Stomach (tissue), 9 donors: ENCODE data around the gene PTPRJ. TPM values are rescaled to one million over a fixed set of nuclear protein-coding genes. Genes with fewer than 3 reads are reported as not detected.

ENCODE experiments used
- DNase-seq, 2 donors: peaks; one replicate each; pipeline versions ENCODE4 v3.0.0 to v3.0.0-alpha.2; 2013 to 2019
- H3K27ac ChIP-seq, 5 donors: fragments of 200-600 bp in 4 of 5; sonication (generic) in 4 of 5; one replicate each; pipeline ENCODE4 v1.5.1; 2013 to 2019; ENCODE audit warnings: mild to moderate bottlenecking in 1 of 5, moderate library complexity in 1 of 5
- H3K27me3 ChIP-seq, 3 donors: fragments of 200-600 bp; sonication (generic); one replicate each; pipeline ENCODE4 v1.5.1; 2017 to 2019; ENCODE audit warnings: mixed run types in 1 of 3
- H3K36me3 ChIP-seq, 4 donors: fragments of 200-600 bp; sonication (generic); 1 replicate in 3 of 4; 2 replicates in 1 of 4; pipeline ENCODE4 v1.5.1; 2016 to 2019
- H3K4me1 ChIP-seq, 4 donors: fragments of 200-600 bp; sonication (generic); one replicate each; pipeline ENCODE4 v1.5.1; 2016 to 2019
- H3K4me3 ChIP-seq, 4 donors: fragments of 200-600 bp; sonication (generic) in 3 of 4; one replicate each; pipeline ENCODE4 v1.5.1; 2016 to 2019; ENCODE audit warnings: mild to moderate bottlenecking in 1 of 4
- H3K9me3 ChIP-seq, 4 donors: fragments of 200-600 bp; sonication (generic); one replicate each; pipeline ENCODE4 v1.5.1; 2016 to 2019
- CTCF ChIP-seq, 7 experiments: fragments of 450-650 bp in 4 of 7; fragments of 200-600 bp in 3 of 7; sonication (generic) in 3 of 7; IDR thresholded peaks; one replicate each; pipeline ENCODE4 v1.5.1; 2016 to 2019; ENCODE audit warnings: antibody characterized with exemption in 7 of 7, control low read depth in 2 of 7, mild to moderate bottlenecking in 1 of 7
- EP300 ChIP-seq: sonication (generic); formaldehyde crosslinking; IDR thresholded peaks from one replicate; pipeline ENCODE4 v1.6.1; 2017; ENCODE audit warnings: antibody characterized with exemption
- POLR2A ChIP-seq, 4 donors: fragments of 450-650 bp; IDR thresholded peaks; one replicate each; pipeline ENCODE4 v1.6.1; 2016; ENCODE audit warnings: antibody characterized with exemption in 4 of 4, control low read depth in 2 of 4, mild to moderate bottlenecking in 1 of 4, moderate library complexity in 1 of 4
- POLR2AphosphoS5 ChIP-seq, 3 donors: sonication (generic); formaldehyde crosslinking; IDR thresholded peaks; one replicate each; pipeline ENCODE4 v1.6.1; 2016; ENCODE audit warnings: antibody characterized with exemption in 3 of 3
- WGBS, 5 donors: extraction: QIAGEN DNeasy Blood & Tissue Kit in 3 of 5; methylation state at CpG; one replicate each; pipeline versions ENCODE4 v1.1.5 to v1.1.7; 2013 to 2018; 5-methylcytosine and 5-hydroxymethylcytosine counted together
- intact Hi-C: fragments of 100-400 bp; cut with DNase I; formaldehyde crosslinking; loops from one replicate; pipeline ENCODE4 v1.15.1; 2023; ENCODE audit warnings: low total_unique reads
- polyA plus RNA-seq, 3 donors: library from polyadenylated mRNA; stranded (reverse); fragments of 200-250 nt; gene quantifications; one replicate each; pipeline ENCODE4 v1.2.3, GENCODE V29; 2013
- total RNA-seq, 5 donors: library from RNA; depleted of rRNA; stranded (reverse); fragments of >200 nt; gene quantifications; one replicate each; pipeline versions ENCODE4 v1.1.0 to v1.2.3, GENCODE V29; 2014 to 2016
- donor health status: healthy with polysubstance abuse.
- donor health status: Bipolar disorder and iron deficiency.
- donor health status: healthy.

Gene PTPRJ
- total and polyA plus RNA-seq, 8 donors = 2.6 to 351 (median 20.7) TPM

- Histone ChIP-seq H3K27me3 (no peaks in the 10 kb centered on the region), H3K9me3 (no peaks in the 10 kb centered on the region), H3K27ac (no peak overlapping the region), H3K4me1 (no peaks in the 10 kb centered on the region), H3K36me3 (no peaks in the 10 kb centered on the region), H3K4me3 (no peak overlapping the region)
- intact Hi-C loops = no loop called here
- no peak for DNase-seq
- WGBS, 5 donors = 84 to 90% (median 87%) methylated on average over 9 of the region's 9 CpGs
- TF ChIP-seq EP300 = no peak
- TF ChIP-seq POLR2A (IDR thresholded peaks at IDR 0.05) = no peak
- TF ChIP-seq POLR2AphosphoS5 (IDR thresholded peaks at IDR 0.05) = no peak
- no peak for TF ChIP-seq CTCF (IDR thresholded peaks at IDR 0.05)
These were observed 12.5 kb upstream of the PTPRJ start for GRCh38 chr11:47967577-47968525.

- Histone ChIP-seq H3K27me3 (no peaks in the 10 kb centered on the region), H3K27ac (no peak overlapping the region), H3K9me3 (no peaks in the 10 kb centered on the region), H3K4me3 (no peak overlapping the region), H3K4me1 (peaks cover 1 to 10% (median 6%) of the 10 kb centered on the region in 4 donors), H3K36me3 (no peaks in the 10 kb centered on the region)
- WGBS, 5 donors = 69 to 84% (median 76%) methylated on average over 8 of the region's 8 CpGs
- intact Hi-C loops = no loop called here
- no peak for TF ChIP-seq CTCF (IDR thresholded peaks at IDR 0.05)
- no peak for TF ChIP-seq POLR2A (IDR thresholded peaks at IDR 0.05)
- TF ChIP-seq POLR2AphosphoS5 (IDR thresholded peaks at IDR 0.05) = no peak
- no peak for TF ChIP-seq EP300
- DNase-seq = no peak
These were observed 11.0 kb upstream of the PTPRJ start for GRCh38 chr11:47969401-47969800.

GRCh38 chr11:47971501-47971900 is 8.9 kb upstream of the PTPRJ start:
- intact Hi-C loops = no loop called here
- Histone ChIP-seq H3K27me3 (no peaks in the 10 kb centered on the region), H3K27ac (no peak overlapping the region), H3K4me3 (no peak overlapping the region), H3K36me3 (no peaks in the 10 kb centered on the region), H3K4me1 (peaks cover 6 to 17% (median 13%) of the 10 kb centered on the region in 4 donors), H3K9me3 (no peaks in the 10 kb centered on the region)
- TF ChIP-seq CTCF (IDR thresholded peaks at IDR 0.05) (no peak), EP300 (no peak)
- 87 to 94% (median 89%) methylated on average over 4 of the region's 4 CpGs for WGBS, 5 donors
- peak in 1 of 2 donors; percentile 32 for DNase-seq

GRCh38 chr11:47973173-47973572 is 7.2 kb upstream of the PTPRJ start:
- Histone ChIP-seq H3K27me3 (no peaks in the 10 kb centered on the region), H3K9me3 (no peaks in the 10 kb centered on the region), H3K27ac (peak overlapping the region in 2 of 5 donors; percentile 49 to 63), H3K36me3 (no peaks in the 10 kb centered on the region), H3K4me1 (peaks cover 6 to 17% (median 13%) of the 10 kb centered on the region in 4 donors), H3K4me3 (no peak overlapping the region)
- TF ChIP-seq POLR2A (IDR thresholded peaks at IDR 0.05) = no peak
- no peak for TF ChIP-seq CTCF (IDR thresholded peaks at IDR 0.05)
- TF ChIP-seq POLR2AphosphoS5 (IDR thresholded peaks at IDR 0.05) = no peak
- TF ChIP-seq EP300 = no peak
- intact Hi-C loops = no loop called here
- DNase-seq = no peak
- 81 to 95% (median 94%) methylated on average over 4 of the region's 4 CpGs for WGBS, 5 donors
